ENCODE results near the gene LCAT.

Gene LCAT

GRCh38 chr16:67962135-67962534, 18.2 kb upstream of the LCAT start:
- H3K27ac ChIP-seq = peak overlapping the region; percentile 50
- no peaks in the 10 kb centered on the region for H3K9me3 ChIP-seq (ENCODE audit: control insufficient read depth, low read length)

GRCh38 chr16:67961551-67961957, 17.6 kb upstream of the LCAT start:
- H3K4me1 ChIP-seq = peaks cover 43% of the 10 kb centered on the region
- H3K9ac ChIP-seq = no peak overlapping the region
- no peaks in the 10 kb centered on the region for H3K36me3 ChIP-seq (ENCODE audit: control insufficient read depth, insufficient read depth, low read length)

More at GRCh38 chr16:67962135-67962534, 18.2 kb upstream of the LCAT start:
- H3K4me1 ChIP-seq = peaks cover 48% of the 10 kb centered on the region
- no peak overlapping the region for H3K4me3 ChIP-seq (ENCODE audit: low read depth, low read length)
- no peak overlapping the region for H2AFZ ChIP-seq
- H3K9ac ChIP-seq = no peak overlapping the region
- no peak for TF ChIP-seq CTCF (IDR thresholded peaks at IDR 0.05)
- H3K27me3 ChIP-seq (ENCODE audit: control insufficient read depth, insufficient read depth, low read length) = no peaks in the 10 kb centered on the region
- peaks cover 27% of the 10 kb centered on the region for H3K79me2 ChIP-seq
- H3K36me3 ChIP-seq (ENCODE audit: control insufficient read depth, insufficient read depth, low read length) = no peaks in the 10 kb centered on the region
- H3K4me2 ChIP-seq (ENCODE audit: low read length) = no peak overlapping the region

GRCh38 chr16:67959536-67960329, 15.8 kb upstream of the LCAT start:
- no peaks in the 10 kb centered on the region for H3K27me3 ChIP-seq (ENCODE audit: control insufficient read depth, insufficient read depth, low read length)
- no peaks in the 10 kb centered on the region for H3K36me3 ChIP-seq (ENCODE audit: control insufficient read depth, insufficient read depth, low read length)
- H3K79me2 ChIP-seq = peaks cover 27% of the 10 kb centered on the region
- no peak for TF ChIP-seq CTCF (IDR thresholded peaks at IDR 0.05)
- no peak overlapping the region for H2AFZ ChIP-seq
- peaks cover 31% of the 10 kb centered on the region for H3K4me1 ChIP-seq
- no peaks in the 10 kb centered on the region for H3K9me3 ChIP-seq (ENCODE audit: control insufficient read depth, low read length)
- no peak overlapping the region for H3K9ac ChIP-seq
- H3K4me2 ChIP-seq (ENCODE audit: low read length) = no peak overlapping the region
- no peak overlapping the region for H3K4me3 ChIP-seq (ENCODE audit: low read depth, low read length)
- no peak overlapping the region for H3K27ac ChIP-seq

More at GRCh38 chr16:67961551-67961957, 17.6 kb upstream of the LCAT start:
- Histone ChIP-seq H3K4me2 (ENCODE audit: low read length) (peak overlapping the region; percentile 24), H3K79me2 (peaks cover 27% of the 10 kb centered on the region), H3K4me3 (ENCODE audit: low read depth, low read length) (no peak overlapping the region), H3K27ac (peak overlapping the region; percentile 50), H2AFZ (no peak overlapping the region), H3K9me3 (ENCODE audit: control insufficient read depth, low read length) (no peaks in the 10 kb centered on the region), H3K27me3 (ENCODE audit: control insufficient read depth, insufficient read depth, low read length) (no peaks in the 10 kb centered on the region)
- TF ChIP-seq CTCF (IDR thresholded peaks at IDR 0.05) = no peak

- Histone ChIP-seq H3K27ac (no peak overlapping the region), H3K27me3 (ENCODE audit: control insufficient read depth, insufficient read depth, low read length) (no peaks in the 10 kb centered on the region), H3K4me3 (ENCODE audit: low read depth, low read length) (no peak overlapping the region), H3K79me2 (peaks cover 18% of the 10 kb centered on the region), H3K9me3 (ENCODE audit: control insufficient read depth, low read length) (no peaks in the 10 kb centered on the region), H3K4me2 (ENCODE audit: low read length) (no peak overlapping the region), H2AFZ (no peak overlapping the region), H3K9ac (no peak overlapping the region), H3K4me1 (peaks cover 15% of the 10 kb centered on the region), H3K36me3 (ENCODE audit: control insufficient read depth, insufficient read depth, low read length) (no peaks in the 10 kb centered on the region)
- no peak for TF ChIP-seq CTCF (IDR thresholded peaks at IDR 0.05)
Observed at GRCh38 chr16:67957622-67958021, 13.7 kb upstream of the LCAT start.
